ENCODE measurements around the gene CHD5.

- TF ChIP-seq, protein P1, sequence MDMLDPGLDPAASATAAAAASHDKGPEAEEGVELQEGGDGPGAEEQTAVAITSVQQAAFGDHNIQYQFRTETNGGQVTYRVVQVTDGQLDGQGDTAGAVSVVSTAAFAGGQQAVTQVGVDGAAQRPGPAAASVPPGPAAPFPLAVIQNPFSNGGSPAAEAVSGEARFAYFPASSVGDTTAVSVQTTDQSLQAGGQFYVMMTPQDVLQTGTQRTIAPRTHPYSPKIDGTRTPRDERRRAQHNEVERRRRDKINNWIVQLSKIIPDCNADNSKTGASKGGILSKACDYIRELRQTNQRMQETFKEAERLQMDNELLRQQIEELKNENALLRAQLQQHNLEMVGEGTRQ (IDR thresholded peaks at IDR 0.05; ENCODE audit: low read depth, low read length), result no peak
- TF ChIP-seq, protein P1 (CRISPR knock-in tag; IDR thresholded peaks at IDR 0.05; ENCODE audit: borderline replicate concordance), result no peak
- TF ChIP-seq CEBPG (CRISPR knock-in tag; IDR thresholded peaks at IDR 0.05) (no peak), THAP9 (CRISPR knock-in tag; IDR thresholded peaks at IDR 0.05; ENCODE audit: borderline replicate concordance) (no peak), SMARCE1 (IDR thresholded peaks at IDR 0.05; ENCODE audit: borderline replicate concordance) (no peak)
- TF ChIP-seq, protein P2, sequence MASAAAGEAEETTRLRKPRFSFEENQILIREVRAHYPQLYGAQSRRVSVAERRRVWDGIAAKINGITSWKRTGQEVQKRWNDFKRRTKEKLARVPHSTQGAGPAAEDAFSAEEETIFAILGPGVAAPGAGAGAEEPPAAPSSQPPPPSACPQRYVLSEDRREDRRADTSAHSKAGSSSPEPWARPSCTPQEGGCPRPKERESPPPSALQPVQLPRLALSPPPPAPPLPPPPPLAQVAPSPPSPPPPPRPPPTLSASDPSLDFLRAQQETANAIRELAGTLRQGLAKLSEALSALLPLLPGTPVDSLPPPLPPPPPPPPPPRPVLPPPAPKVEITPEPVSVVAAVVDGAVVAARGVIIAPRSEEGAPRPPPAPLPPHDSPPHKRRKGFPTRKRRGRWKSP (CRISPR knock-in tag; IDR thresholded peaks at IDR 0.05), result no peak
- TF ChIP-seq, protein P3, sequence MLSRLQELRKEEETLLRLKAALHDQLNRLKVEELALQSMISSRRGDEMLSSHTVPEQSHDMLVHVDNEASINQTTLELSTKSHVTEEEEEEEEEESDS (CRISPR knock-in tag; IDR thresholded peaks at IDR 0.05; ENCODE audit: borderline replicate concordance), result no peak
- TF ChIP-seq, protein P4, sequence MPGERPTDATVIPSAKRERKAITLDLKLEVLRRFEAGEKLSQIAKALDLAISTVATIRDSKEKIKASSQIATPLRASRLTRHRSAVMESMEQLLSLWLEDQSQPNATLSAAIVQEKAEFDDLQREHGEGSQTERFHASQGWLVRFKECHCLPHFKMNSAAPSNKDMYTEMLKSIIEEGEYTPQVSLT (CRISPR knock-in tag; IDR thresholded peaks at IDR 0.05; ENCODE audit: borderline replicate concordance, low read depth), result no peak
Measured at GRCh38 chr1:6074192-6074901, 105.8 kb downstream of the CHD5 start.

Data from HepG2 (cell line).